ENCODE measurements around the gene RAB34. TPM values are rescaled to one million over a fixed set of nuclear protein-coding genes. Genes with fewer than 3 reads are reported as not detected.
A peak's percentile ranks its signal among the peaks of the same experiment; 100 is the strongest.

The RAB34 gene
- total and polyA plus RNA-seq, 2 donors (not counting 1 experiment from before 2014, with no cell fraction given) = 17.1 to 18.0 TPM

DNA sequence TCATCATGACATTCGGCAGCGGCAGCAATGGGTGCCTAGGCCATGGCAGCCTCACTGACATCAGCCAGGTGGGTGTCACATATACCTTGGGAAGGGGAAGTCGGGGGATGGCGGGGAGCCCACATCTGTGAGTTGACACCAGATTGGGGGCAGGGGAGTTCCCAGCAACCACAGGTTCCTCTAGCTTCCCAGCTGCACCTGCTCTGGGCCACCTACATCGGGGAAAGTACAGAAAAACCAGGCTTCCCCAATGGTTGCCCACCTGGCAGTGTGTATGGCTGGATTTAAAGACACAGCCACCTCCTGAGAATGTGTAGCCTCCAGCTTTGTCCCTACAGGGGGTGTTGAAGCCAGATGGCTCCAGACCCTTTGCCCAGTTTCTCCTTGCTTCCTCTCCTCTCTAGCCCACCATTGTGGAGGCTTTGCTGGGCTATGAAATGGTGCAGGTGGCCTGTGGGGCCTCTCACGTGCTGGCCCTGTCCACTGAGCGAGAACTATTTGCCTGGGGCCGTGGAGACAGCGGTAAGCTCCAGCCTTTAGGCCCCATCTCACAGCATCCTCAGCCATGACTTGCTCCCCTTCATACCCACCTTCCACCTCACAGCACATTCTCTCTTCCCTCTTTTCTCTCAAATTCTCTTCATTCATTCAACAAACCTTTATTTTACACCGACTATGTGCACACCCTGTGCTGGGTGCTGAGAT lies 21.2 kb upstream of the RAB34 start:
- Histone ChIP-seq H3K27ac (ENCODE audit: low read length in 2 of 2) (peak overlapping the region; percentile 95 to 100), H3K4me3 (ENCODE audit: control extremely low read depth in 1 of 5, extremely low read depth in 1 of 5, insufficient read depth in 1 of 5, low read depth in 2 of 5, low read length in 4 of 5) (peak overlapping the region in 3 of 5 experiments; percentile 7 to 34 (median 10)), H3K4me2 (replicated peaks; ENCODE audit: low read depth, low read length, poor library complexity, severe bottlenecking) (peak overlapping the region; percentile 82), H3K9me3 (ENCODE audit: control extremely low read depth in 1 of 3, control insufficient read depth in 2 of 3, insufficient read depth in 1 of 3, low read length in 2 of 3) (peaks cover 0 to 27% (median 0%) of the 10 kb centered on the region in 3 donors), H3K27me3 (replicated peaks in 1 of 4; ENCODE audit: control extremely low read depth in 1 of 4, control insufficient read depth in 3 of 4, insufficient read depth in 4 of 4, low read length in 3 of 4) (no peaks in the 10 kb centered on the region), H3K79me2 (ENCODE audit: control insufficient read depth, insufficient read depth, low read length) (peaks cover 43% of the 10 kb centered on the region), H2AFZ (ENCODE audit: insufficient read depth, low read depth, low read length, poor library complexity, severe bottlenecking) (no peak overlapping the region), H3K4me1 (ENCODE audit: control insufficient read depth in 2 of 2, insufficient read depth in 2 of 2, low read length in 2 of 2) (peaks cover 82 to 84% of the 10 kb centered on the region in 2 donors), H3K9ac (ENCODE audit: low read length) (peak overlapping the region; percentile 68), H4K20me1 (ENCODE audit: control insufficient read depth, insufficient read depth, low read length, poor library complexity, severe bottlenecking) (no peaks in the 10 kb centered on the region), H3K36me3 (replicated peaks in 1 of 2; ENCODE audit: control extremely low read depth in 1 of 2, control insufficient read depth in 1 of 2, extremely low read depth in 1 of 2, insufficient read depth in 2 of 2, low read length in 1 of 2) (peaks cover 0 to 11% of the 10 kb centered on the region in 2 experiments)
- H3K4me1 Mint-ChIP-seq = peaks cover 76% of the 10 kb centered on the region
- H3K9me3 Mint-ChIP-seq (ENCODE audit: insufficient read depth) = no peaks in the 10 kb centered on the region
- TF ChIP-seq EZH2 (IDR thresholded peaks at IDR 0.05; ENCODE audit: borderline replicate concordance, insufficient read depth, low read depth, low read length, poor library complexity, severe bottlenecking) = no peak
- H3K4me3 Mint-ChIP-seq = peak overlapping the region; percentile 94
- 29% methylated on average over 9 of the region's 10 CpGs for WGBS (ENCODE audit: insufficient coverage)
- H3K27me3 Mint-ChIP-seq = no peaks in the 10 kb centered on the region
- H3K27ac Mint-ChIP-seq = peak overlapping the region; percentile 100
- POLR2A ChIA-PET = interaction anchor here (0.6 to 16.2 kb wide), 5 partner anchors 7 to 755 kb away, joined by 3 to 511 read pairs (median 4); partner anchors contain the start of genes NEK8, RPL23A and TLCD1
- CTCF ChIA-PET = interaction anchor here (1.2 to 18.9 kb wide), 4 partner anchors 8 to 24 kb away, joined by 3 to 1020 read pairs (median 10); partner anchors contain the start of genes NEK8, RPL23A and TLCD1
- intact Hi-C loops (cut with micrococcal nuclease) = loop anchor here (1.0 kb wide), 1 partner anchor 11 kb away; the partner anchor contains the start of gene NEK8
- ATAC-seq (ENCODE audit: low read depth) (peak; percentile 48), DNase-seq (peak; percentile 96)

DNA sequence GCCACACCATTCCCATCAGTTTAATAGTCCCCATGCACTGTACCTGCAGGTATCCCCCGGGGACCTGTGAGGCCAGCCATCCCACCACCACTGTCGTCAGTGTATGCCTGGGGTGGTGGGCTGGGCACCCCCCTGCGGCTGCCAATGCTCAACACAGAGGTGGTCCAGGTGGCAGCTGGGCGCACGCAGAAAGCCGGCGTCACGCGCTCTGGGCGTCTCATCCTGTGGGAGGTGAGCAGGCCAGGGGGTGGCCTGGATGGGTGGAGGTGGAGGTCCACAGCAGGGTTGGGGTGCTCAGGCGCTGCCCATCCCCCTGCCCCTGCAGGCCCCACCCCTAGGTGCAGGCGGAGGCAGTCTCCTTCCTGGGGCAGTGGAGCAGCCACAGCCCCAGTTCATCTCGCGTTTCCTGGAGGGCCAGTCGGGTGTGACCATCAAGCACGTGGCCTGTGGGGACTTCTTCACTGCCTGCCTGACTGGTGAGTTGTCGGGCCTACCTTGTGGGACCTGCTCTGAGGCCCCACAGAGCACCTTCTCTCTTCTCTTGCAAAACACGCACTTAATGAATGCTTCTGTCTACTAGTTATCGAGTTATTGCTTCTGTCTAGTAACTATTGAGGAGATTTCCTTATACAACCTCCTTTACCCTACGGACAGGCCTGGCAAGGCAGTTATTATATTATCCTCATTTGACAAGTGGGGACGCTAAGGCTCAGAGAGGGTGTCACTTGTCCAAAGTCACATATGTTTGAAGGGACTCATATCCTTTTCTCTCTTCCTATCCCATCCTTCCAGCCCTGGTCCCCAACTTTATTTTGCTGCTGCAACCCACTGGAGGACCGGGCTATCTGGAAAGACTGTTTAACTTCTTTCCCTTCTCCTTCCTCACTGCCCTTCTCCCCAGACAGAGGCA lies 20.4 kb upstream of the RAB34 start:
- ATAC-seq (ENCODE audit: low read depth) (peak; percentile 73), DNase-seq (peak; percentile 94)
- CTCF ChIA-PET = interaction anchor here (1.2 to 18.9 kb wide), 4 partner anchors 9 to 25 kb away, joined by 3 to 1020 read pairs (median 10); partner anchors contain the start of genes NEK8, RPL23A and TLCD1
- TF ChIP-seq, protein P1, sequence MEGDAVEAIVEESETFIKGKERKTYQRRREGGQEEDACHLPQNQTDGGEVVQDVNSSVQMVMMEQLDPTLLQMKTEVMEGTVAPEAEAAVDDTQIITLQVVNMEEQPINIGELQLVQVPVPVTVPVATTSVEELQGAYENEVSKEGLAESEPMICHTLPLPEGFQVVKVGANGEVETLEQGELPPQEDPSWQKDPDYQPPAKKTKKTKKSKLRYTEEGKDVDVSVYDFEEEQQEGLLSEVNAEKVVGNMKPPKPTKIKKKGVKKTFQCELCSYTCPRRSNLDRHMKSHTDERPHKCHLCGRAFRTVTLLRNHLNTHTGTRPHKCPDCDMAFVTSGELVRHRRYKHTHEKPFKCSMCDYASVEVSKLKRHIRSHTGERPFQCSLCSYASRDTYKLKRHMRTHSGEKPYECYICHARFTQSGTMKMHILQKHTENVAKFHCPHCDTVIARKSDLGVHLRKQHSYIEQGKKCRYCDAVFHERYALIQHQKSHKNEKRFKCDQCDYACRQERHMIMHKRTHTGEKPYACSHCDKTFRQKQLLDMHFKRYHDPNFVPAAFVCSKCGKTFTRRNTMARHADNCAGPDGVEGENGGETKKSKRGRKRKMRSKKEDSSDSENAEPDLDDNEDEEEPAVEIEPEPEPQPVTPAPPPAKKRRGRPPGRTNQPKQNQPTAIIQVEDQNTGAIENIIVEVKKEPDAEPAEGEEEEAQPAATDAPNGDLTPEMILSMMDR (IDR thresholded peaks at IDR 0.05) = no peak
- no peak for TF ChIP-seq EZH2 (IDR thresholded peaks at IDR 0.05; ENCODE audit: borderline replicate concordance, insufficient read depth, low read depth, low read length, poor library complexity, severe bottlenecking)
- Histone ChIP-seq H3K4me1 (ENCODE audit: control insufficient read depth in 2 of 2, insufficient read depth in 2 of 2, low read length in 2 of 2) (peaks cover 82 to 85% of the 10 kb centered on the region in 2 donors), H4K20me1 (ENCODE audit: control insufficient read depth, insufficient read depth, low read length, poor library complexity, severe bottlenecking) (no peaks in the 10 kb centered on the region), H3K9ac (ENCODE audit: low read length) (peak overlapping the region; percentile 68), H3K36me3 (replicated peaks in 1 of 2; ENCODE audit: control extremely low read depth in 1 of 2, control insufficient read depth in 1 of 2, extremely low read depth in 1 of 2, insufficient read depth in 2 of 2, low read length in 1 of 2) (peaks cover 0 to 11% of the 10 kb centered on the region in 2 experiments), H2AFZ (ENCODE audit: insufficient read depth, low read depth, low read length, poor library complexity, severe bottlenecking) (no peak overlapping the region), H3K27me3 (replicated peaks in 1 of 4; ENCODE audit: control extremely low read depth in 1 of 4, control insufficient read depth in 3 of 4, insufficient read depth in 4 of 4, low read length in 3 of 4) (no peaks in the 10 kb centered on the region), H3K4me2 (replicated peaks; ENCODE audit: low read depth, low read length, poor library complexity, severe bottlenecking) (peak overlapping the region; percentile 82), H3K4me3 (ENCODE audit: control extremely low read depth in 1 of 5, extremely low read depth in 1 of 5, insufficient read depth in 1 of 5, low read depth in 2 of 5, low read length in 4 of 5) (peak overlapping the region in 4 of 5 experiments; percentile 15 to 39 (median 28)), H3K27ac (ENCODE audit: low read length in 2 of 2) (peak overlapping the region; percentile 95 to 100), H3K9me3 (ENCODE audit: control extremely low read depth in 1 of 3, control insufficient read depth in 2 of 3, insufficient read depth in 1 of 3, low read length in 2 of 3) (peaks cover 0 to 27% (median 0%) of the 10 kb centered on the region in 3 donors), H3K79me2 (ENCODE audit: control insufficient read depth, insufficient read depth, low read length) (peaks cover 45% of the 10 kb centered on the region)
- H3K27ac Mint-ChIP-seq = peak overlapping the region; percentile 100
- intact Hi-C loops (cut with micrococcal nuclease) = loop anchor here (1.0 kb wide), 1 partner anchor 10 kb away; the partner anchor contains the start of gene NEK8
- H3K27me3 Mint-ChIP-seq = no peaks in the 10 kb centered on the region
- peaks cover 80% of the 10 kb centered on the region for H3K4me1 Mint-ChIP-seq
- WGBS (ENCODE audit: insufficient coverage) = 25% methylated on average over 15 of the region's 22 CpGs
- H3K4me3 Mint-ChIP-seq = peak overlapping the region; percentile 94
- POLR2A ChIA-PET = interaction anchor here (1.3 to 16.2 kb wide), 4 partner anchors 8 to 21 kb away, joined by 3 to 511 read pairs (median 4); partner anchors contain the start of genes NEK8 and TLCD1
- no peaks in the 10 kb centered on the region for H3K9me3 Mint-ChIP-seq (ENCODE audit: insufficient read depth)
